ENCODE measurements around the gene MAP2K7.

GRCh38 chr19:7932276-7932929, 28.7 kb downstream of the MAP2K7 start:
- TF ChIP-seq POLR2A (IDR thresholded peaks at IDR 0.05) (no peak), CTCF (IDR thresholded peaks at IDR 0.05) (no peak)

All from lower leg skin (tissue), 3 donors.